Fibroblast of the conjunctiva (primary cell): ENCODE results near the gene CFAP119.

ENCODE experiments used
- DNase-seq: peaks from one replicate; pipeline ENCODE4 v3.0.0-alpha.2; 2010; ENCODE audit warnings: low read depth

CFAP119 gene

GRCh38 chr16:30762991-30763725, 1.3 kb upstream of the CFAP119 start:
- no peak for DNase-seq

GRCh38 chr16:30761427-30761927, 385 bp downstream of the CFAP119 start:
- no peak for DNase-seq

- no peak for DNase-seq
Observed at GRCh38 chr16:30760577-30761426, 1.1 kb downstream of the CFAP119 start.

- no peak for DNase-seq
Observed at GRCh38 chr16:30760001-30760559, 1.8 kb downstream of the CFAP119 start.

- no peak for DNase-seq
Observed at GRCh38 chr16:30758988-30759491, 2.8 kb downstream of the CFAP119 start.

- DNase-seq = no peak
Observed at GRCh38 chr16:30757316-30757715, 4.5 kb downstream of the CFAP119 start.

GRCh38 chr16:30756781-30757100, 5.1 kb downstream of the CFAP119 start:
- DNase-seq = no peak

- no peak for DNase-seq
Observed at GRCh38 chr16:30755955-30756780, 5.7 kb downstream of the CFAP119 start.

GRCh38 chr16:30753596-30753995, 8.3 kb downstream of the CFAP119 start:
- DNase-seq = no peak

- no peak for DNase-seq
Observed at GRCh38 chr16:30750876-30751465, 10.9 kb downstream of the CFAP119 start.

- DNase-seq = no peak
Observed at GRCh38 chr16:30750201-30750600, 11.7 kb downstream of the CFAP119 start.

GRCh38 chr16:30748634-30749445, 13.0 kb downstream of the CFAP119 start:
- DNase-seq = no peak

GRCh38 chr16:30747799-30748633, 13.8 kb downstream of the CFAP119 start, which contains the start of gene PHKG2:
TSS of gene PHKG2 (plus strand) at chr16:30748425. CDS start at chr16:30748821, 396 bp downstream.
- DNase-seq = peak; percentile 98

GRCh38 chr16:30747331-30747730, 14.5 kb downstream of the CFAP119 start:
- DNase-seq = no peak

- DNase-seq = no peak
Observed at GRCh38 chr16:30746638-30747175, 15.2 kb downstream of the CFAP119 start.

- DNase-seq = no peak
Observed at GRCh38 chr16:30745082-30745481, 16.8 kb downstream of the CFAP119 start.

- no peak for DNase-seq
Observed at GRCh38 chr16:30744183-30744582, 17.7 kb downstream of the CFAP119 start.

- DNase-seq = no peak
Observed at GRCh38 chr16:30743716-30744115, 18.1 kb downstream of the CFAP119 start.

- peak; percentile 22 for DNase-seq
Observed at GRCh38 chr16:30741461-30741914, 20.4 kb downstream of the CFAP119 start.
